ENCODE results near the gene DLG1. TPM values are rescaled to one million over a fixed set of nuclear protein-coding genes. Genes with fewer than 3 reads are reported as not detected.

DLG1 gene
- total and polyA plus RNA-seq, 2 experiments from 2014 or later: 27.6 to 98.0 TPM

DNA sequence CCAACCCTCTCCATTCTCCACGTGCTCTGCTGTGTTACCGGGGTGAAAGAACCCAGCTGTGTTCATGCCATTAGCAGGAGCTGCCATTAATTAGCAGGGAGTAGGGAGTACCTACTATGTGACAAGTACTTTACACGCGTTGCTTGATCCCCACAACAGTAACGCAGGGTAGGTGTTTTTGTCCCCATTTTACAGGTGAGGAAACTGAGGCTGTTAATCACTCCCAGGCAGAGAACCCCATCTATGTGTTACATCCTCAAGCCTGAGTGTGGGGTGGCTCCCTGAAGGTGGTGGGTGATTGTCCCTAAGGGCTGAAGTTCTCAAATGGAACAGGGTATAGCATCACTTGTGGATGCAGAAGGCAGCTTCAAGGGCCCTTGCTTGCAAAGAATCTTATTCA, 291.6 kb downstream of the DLG1 start:
- H3K4me2 ChIP-seq: no peak overlapping the region
- H3K27me3 ChIP-seq (ENCODE audit: insufficient read depth): peaks cover 27% of the 10 kb centered on the region

More for the DNA sequence above, 291.6 kb downstream of the DLG1 start:
- Histone ChIP-seq H3K4me3 (no peak overlapping the region), H3K27ac (ENCODE audit: low read depth) (no peak overlapping the region), H3F3A (replicated peaks; ENCODE audit: low read depth) (no peaks in the 10 kb centered on the region), H3K9me2 (ENCODE audit: insufficient read depth) (no peaks in the 10 kb centered on the region), H3K36me3 (ENCODE audit: insufficient read depth) (no peaks in the 10 kb centered on the region), H3K4me1 (ENCODE audit: insufficient read depth) (no peaks in the 10 kb centered on the region; the same call in 1 of the 2 replicates), H2AFZ (no peak overlapping the region), H4K20me1 (replicated peaks; ENCODE audit: insufficient read depth) (no peaks in the 10 kb centered on the region), H3K79me2 (replicated peaks; ENCODE audit: insufficient read depth) (no peaks in the 10 kb centered on the region)
- H3K36me3 Mint-ChIP-seq (ENCODE audit: low read depth): peaks cover 4% of the 10 kb centered on the region; the same call in 1 of the 3 replicates
- ATAC-seq: no peak
- H3K27ac Mint-ChIP-seq: no peak overlapping the region
- DNase-seq (ENCODE audit: low spot score): no peak
- peaks cover 6% of the 10 kb centered on the region for H3K4me1 Mint-ChIP-seq
- peaks cover 23% of the 10 kb centered on the region for H3K27me3 Mint-ChIP-seq (ENCODE audit: insufficient read depth, low read depth, poor library complexity)
- TF ChIP-seq EZH2phosphoT487 (IDR thresholded peaks at IDR 0.05; ENCODE audit: unreplicated experiment) (no peak), POLR2AphosphoS5 (IDR thresholded peaks at IDR 0.05; ENCODE audit: low read depth) (no peak), CREB1 (CRISPR knock-in tag; IDR thresholded peaks at IDR 0.05; ENCODE audit: low read depth) (no peak), NANOG (IDR thresholded peaks at IDR 0.05; ENCODE audit: borderline replicate concordance) (no peak), STAT1 (IDR thresholded peaks at IDR 0.05; ENCODE audit: unreplicated experiment) (no peak), EZH2 (IDR thresholded peaks at IDR 0.05; ENCODE audit: low read depth, unreplicated experiment) (no peak), ZNF114 (CRISPR knock-in tag; IDR thresholded peaks at IDR 0.05) (no peak), JUNB (IDR thresholded peaks at IDR 0.05; ENCODE audit: unreplicated experiment) (no peak), ZNF331 (CRISPR knock-in tag; IDR thresholded peaks at IDR 0.05; ENCODE audit: low read depth) (no peak)
- TF ChIP-seq, protein P1, sequence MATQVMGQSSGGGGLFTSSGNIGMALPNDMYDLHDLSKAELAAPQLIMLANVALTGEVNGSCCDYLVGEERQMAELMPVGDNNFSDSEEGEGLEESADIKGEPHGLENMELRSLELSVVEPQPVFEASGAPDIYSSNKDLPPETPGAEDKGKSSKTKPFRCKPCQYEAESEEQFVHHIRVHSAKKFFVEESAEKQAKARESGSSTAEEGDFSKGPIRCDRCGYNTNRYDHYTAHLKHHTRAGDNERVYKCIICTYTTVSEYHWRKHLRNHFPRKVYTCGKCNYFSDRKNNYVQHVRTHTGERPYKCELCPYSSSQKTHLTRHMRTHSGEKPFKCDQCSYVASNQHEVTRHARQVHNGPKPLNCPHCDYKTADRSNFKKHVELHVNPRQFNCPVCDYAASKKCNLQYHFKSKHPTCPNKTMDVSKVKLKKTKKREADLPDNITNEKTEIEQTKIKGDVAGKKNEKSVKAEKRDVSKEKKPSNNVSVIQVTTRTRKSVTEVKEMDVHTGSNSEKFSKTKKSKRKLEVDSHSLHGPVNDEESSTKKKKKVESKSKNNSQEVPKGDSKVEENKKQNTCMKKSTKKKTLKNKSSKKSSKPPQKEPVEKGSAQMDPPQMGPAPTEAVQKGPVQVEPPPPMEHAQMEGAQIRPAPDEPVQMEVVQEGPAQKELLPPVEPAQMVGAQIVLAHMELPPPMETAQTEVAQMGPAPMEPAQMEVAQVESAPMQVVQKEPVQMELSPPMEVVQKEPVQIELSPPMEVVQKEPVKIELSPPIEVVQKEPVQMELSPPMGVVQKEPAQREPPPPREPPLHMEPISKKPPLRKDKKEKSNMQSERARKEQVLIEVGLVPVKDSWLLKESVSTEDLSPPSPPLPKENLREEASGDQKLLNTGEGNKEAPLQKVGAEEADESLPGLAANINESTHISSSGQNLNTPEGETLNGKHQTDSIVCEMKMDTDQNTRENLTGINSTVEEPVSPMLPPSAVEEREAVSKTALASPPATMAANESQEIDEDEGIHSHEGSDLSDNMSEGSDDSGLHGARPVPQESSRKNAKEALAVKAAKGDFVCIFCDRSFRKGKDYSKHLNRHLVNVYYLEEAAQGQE (IDR thresholded peaks at IDR 0.05; ENCODE audit: unreplicated experiment): no peak
- TF ChIP-seq, protein P2, sequence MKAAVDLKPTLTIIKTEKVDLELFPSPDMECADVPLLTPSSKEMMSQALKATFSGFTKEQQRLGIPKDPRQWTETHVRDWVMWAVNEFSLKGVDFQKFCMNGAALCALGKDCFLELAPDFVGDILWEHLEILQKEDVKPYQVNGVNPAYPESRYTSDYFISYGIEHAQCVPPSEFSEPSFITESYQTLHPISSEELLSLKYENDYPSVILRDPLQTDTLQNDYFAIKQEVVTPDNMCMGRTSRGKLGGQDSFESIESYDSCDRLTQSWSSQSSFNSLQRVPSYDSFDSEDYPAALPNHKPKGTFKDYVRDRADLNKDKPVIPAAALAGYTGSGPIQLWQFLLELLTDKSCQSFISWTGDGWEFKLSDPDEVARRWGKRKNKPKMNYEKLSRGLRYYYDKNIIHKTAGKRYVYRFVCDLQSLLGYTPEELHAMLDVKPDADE (IDR thresholded peaks at IDR 0.05): no peak
- TF ChIP-seq, protein P3, sequence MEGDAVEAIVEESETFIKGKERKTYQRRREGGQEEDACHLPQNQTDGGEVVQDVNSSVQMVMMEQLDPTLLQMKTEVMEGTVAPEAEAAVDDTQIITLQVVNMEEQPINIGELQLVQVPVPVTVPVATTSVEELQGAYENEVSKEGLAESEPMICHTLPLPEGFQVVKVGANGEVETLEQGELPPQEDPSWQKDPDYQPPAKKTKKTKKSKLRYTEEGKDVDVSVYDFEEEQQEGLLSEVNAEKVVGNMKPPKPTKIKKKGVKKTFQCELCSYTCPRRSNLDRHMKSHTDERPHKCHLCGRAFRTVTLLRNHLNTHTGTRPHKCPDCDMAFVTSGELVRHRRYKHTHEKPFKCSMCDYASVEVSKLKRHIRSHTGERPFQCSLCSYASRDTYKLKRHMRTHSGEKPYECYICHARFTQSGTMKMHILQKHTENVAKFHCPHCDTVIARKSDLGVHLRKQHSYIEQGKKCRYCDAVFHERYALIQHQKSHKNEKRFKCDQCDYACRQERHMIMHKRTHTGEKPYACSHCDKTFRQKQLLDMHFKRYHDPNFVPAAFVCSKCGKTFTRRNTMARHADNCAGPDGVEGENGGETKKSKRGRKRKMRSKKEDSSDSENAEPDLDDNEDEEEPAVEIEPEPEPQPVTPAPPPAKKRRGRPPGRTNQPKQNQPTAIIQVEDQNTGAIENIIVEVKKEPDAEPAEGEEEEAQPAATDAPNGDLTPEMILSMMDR (conservative IDR thresholded peaks at IDR 0.05; ENCODE audit: low read depth in 2 of 2): no peak
- TF ChIP-seq, protein P4, sequence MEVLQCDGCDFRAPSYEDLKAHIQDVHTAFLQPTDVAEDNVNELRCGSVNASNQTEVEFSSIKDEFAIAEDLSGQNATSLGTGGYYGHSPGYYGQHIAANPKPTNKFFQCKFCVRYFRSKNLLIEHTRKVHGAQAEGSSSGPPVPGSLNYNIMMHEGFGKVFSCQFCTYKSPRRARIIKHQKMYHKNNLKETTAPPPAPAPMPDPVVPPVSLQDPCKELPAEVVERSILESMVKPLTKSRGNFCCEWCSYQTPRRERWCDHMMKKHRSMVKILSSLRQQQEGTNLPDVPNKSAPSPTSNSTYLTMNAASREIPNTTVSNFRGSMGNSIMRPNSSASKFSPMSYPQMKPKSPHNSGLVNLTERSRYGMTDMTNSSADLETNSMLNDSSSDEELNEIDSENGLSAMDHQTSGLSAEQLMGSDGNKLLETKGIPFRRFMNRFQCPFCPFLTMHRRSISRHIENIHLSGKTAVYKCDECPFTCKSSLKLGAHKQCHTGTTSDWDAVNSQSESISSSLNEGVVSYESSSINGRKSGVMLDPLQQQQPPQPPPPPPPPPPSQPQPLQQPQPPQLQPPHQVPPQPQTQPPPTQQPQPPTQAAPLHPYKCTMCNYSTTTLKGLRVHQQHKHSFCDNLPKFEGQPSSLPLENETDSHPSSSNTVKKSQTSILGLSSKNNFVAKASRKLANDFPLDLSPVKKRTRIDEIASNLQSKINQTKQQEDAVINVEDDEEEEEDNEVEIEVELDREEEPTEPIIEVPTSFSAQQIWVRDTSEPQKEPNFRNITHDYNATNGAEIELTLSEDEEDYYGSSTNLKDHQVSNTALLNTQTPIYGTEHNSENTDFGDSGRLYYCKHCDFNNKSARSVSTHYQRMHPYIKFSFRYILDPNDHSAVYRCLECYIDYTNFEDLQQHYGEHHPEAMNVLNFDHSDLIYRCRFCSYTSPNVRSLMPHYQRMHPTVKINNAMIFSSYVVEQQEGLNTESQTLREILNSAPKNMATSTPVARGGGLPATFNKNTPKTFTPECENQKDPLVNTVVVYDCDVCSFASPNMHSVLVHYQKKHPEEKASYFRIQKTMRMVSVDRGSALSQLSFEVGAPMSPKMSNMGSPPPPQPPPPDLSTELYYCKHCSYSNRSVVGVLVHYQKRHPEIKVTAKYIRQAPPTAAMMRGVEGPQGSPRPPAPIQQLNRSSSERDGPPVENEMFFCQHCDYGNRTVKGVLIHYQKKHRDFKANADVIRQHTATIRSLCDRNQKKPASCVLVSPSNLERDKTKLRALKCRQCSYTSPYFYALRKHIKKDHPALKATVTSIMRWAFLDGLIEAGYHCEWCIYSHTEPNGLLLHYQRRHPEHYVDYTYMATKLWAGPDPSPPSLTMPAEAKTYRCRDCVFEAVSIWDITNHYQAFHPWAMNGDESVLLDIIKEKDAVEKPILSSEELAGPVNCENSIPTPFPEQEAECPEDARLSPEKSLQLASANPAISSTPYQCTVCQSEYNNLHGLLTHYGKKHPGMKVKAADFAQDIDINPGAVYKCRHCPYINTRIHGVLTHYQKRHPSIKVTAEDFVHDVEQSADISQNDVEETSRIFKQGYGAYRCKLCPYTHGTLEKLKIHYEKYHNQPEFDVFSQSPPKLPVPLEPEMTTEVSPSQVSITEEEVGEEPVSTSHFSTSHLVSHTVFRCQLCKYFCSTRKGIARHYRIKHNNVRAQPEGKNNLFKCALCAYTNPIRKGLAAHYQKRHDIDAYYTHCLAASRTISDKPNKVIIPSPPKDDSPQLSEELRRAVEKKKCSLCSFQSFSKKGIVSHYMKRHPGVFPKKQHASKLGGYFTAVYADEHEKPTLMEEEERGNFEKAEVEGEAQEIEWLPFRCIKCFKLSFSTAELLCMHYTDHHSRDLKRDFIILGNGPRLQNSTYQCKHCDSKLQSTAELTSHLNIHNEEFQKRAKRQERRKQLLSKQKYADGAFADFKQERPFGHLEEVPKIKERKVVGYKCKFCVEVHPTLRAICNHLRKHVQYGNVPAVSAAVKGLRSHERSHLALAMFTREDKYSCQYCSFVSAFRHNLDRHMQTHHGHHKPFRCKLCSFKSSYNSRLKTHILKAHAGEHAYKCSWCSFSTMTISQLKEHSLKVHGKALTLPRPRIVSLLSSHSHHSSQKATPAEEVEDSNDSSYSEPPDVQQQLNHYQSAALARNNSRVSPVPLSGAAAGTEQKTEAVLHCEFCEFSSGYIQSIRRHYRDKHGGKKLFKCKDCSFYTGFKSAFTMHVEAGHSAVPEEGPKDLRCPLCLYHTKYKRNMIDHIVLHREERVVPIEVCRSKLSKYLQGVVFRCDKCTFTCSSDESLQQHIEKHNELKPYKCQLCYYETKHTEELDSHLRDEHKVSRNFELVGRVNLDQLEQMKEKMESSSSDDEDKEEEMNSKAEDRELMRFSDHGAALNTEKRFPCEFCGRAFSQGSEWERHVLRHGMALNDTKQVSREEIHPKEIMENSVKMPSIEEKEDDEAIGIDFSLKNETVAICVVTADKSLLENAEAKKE (CRISPR knock-in tag; IDR thresholded peaks at IDR 0.05): no peak
- H3K9me3 Mint-ChIP-seq: peaks cover 3% of the 10 kb centered on the region; the same call in 2 of the 3 replicates
- no peak overlapping the region for H3K4me3 Mint-ChIP-seq
